Cardiac muscle cell (in vitro differentiated cells and primary cell): Measurements from ENCODE around the gene MSH3. TPM values are rescaled to one million over a fixed set of nuclear protein-coding genes. Genes with fewer than 3 reads are reported as not detected.
"Not testable (repeated sequence)": the region's sequence is repeated elsewhere in the genome, so short reads cannot be mapped to it uniquely, and the experiment has no call there.

Source experiments
- DNase-seq, 2 donors: peaks; one replicate each; pipeline versions ENCODE4 v3.0.0 to v3.0.0-alpha.2; 2010 to 2017; ENCODE audit warnings: low read depth in 1 of 2, low spot score in 1 of 2
- H3K27ac ChIP-seq: fragments of 200-600 bp; sonication (generic); 2 replicates; pipeline ENCODE4 v1.5.1; 2016
- H3K27me3 ChIP-seq: fragments of 200-600 bp; sonication (generic); 2 replicates; pipeline ENCODE4 v1.6.0; 2016; ENCODE audit warnings: control low read depth
- H3K36me3 ChIP-seq: fragments of 200-600 bp; sonication (generic); 2 replicates; pipeline ENCODE4 v1.5.1; 2016; ENCODE audit warnings: control low read depth
- H3K4me1 ChIP-seq: fragments of 200-600 bp; sonication (generic); 2 replicates; pipeline ENCODE4 v1.8.1; 2017; ENCODE audit warnings: low read depth, mild to moderate bottlenecking, mixed run types
- H3K4me3 ChIP-seq: fragments of 200-600 bp; sonication (generic); 2 replicates; pipeline ENCODE4 v1.5.1; 2016; ENCODE audit warnings: mild to moderate bottlenecking
- H3K9me3 ChIP-seq: fragments of 200-600 bp; sonication (generic); 2 replicates; pipeline ENCODE4 v1.5.1; 2017; ENCODE audit warnings: low read depth, mild to moderate bottlenecking, control low read depth
- CTCF ChIP-seq: IDR thresholded peaks from 2 replicates; pipeline ENCODE4 v1.5.1; 2012; ENCODE audit warnings: low read depth, mild to moderate bottlenecking, low read length
- polyA plus RNA-seq: library from polyadenylated mRNA; unstranded; fragments of >200 nt; fragmentation: Nextera tagmentation; extraction: Ambion mirVana; gene quantifications from 2 replicates; pipeline ENCODE4 v1.2.1, GENCODE V29; 2016
- total RNA-seq: library from RNA; depleted of rRNA; stranded (reverse); fragments of >200 nt; gene quantifications from 2 replicates; pipeline ENCODE4 v1.2.3, GENCODE V29; 2016

Gene MSH3
- total and polyA plus RNA-seq, 2 experiments from 2014 or later, result 11.3 to 11.4 TPM

GRCh38 chr5:80810425-80810824 lies 156.0 kb downstream of the MSH3 start:
- no peak for DNase-seq
- Histone ChIP-seq H3K36me3 (peaks cover 7% of the 10 kb centered on the region), H3K4me1 (no peaks in the 10 kb centered on the region), H3K4me3 (no peak overlapping the region), H3K27ac (no peak overlapping the region), H3K9me3 (no peaks in the 10 kb centered on the region), H3K27me3 (no peaks in the 10 kb centered on the region)
- no peak for TF ChIP-seq CTCF

- no peak overlapping the region for H3K4me3 ChIP-seq
- H3K9me3 ChIP-seq, result no peaks in the 10 kb centered on the region
- H3K27ac ChIP-seq, result no peak overlapping the region
- no peaks in the 10 kb centered on the region for H3K27me3 ChIP-seq
- no peaks in the 10 kb centered on the region for H3K4me1 ChIP-seq
- TF ChIP-seq CTCF, result no peak
- peaks cover 7% of the 10 kb centered on the region for H3K36me3 ChIP-seq
- DNase-seq, result no peak
Measured at GRCh38 chr5:80816590-80816989, 162.1 kb downstream of the MSH3 start.

GRCh38 chr5:80820685-80821084 lies 166.2 kb downstream of the MSH3 start:
- DNase-seq, result no peak
- Histone ChIP-seq H3K36me3 (no peaks in the 10 kb centered on the region), H3K27ac (no peak overlapping the region), H3K27me3 (no peaks in the 10 kb centered on the region), H3K4me3 (no peak overlapping the region), H3K9me3 (no peaks in the 10 kb centered on the region), H3K4me1 (no peaks in the 10 kb centered on the region)
- TF ChIP-seq CTCF, result no peak

- Histone ChIP-seq H3K4me3 (no peak overlapping the region), H3K9me3 (no peaks in the 10 kb centered on the region), H3K4me1 (no peaks in the 10 kb centered on the region), H3K27ac (no peak overlapping the region), H3K36me3 (no peaks in the 10 kb centered on the region), H3K27me3 (no peaks in the 10 kb centered on the region)
- no peak for TF ChIP-seq CTCF
- no peak for DNase-seq
Measured at GRCh38 chr5:80822640-80823039, 168.2 kb downstream of the MSH3 start.

- not testable (repeated sequence) for DNase-seq, H3K9me3 ChIP-seq, H3K4me1 ChIP-seq, H3K27me3 ChIP-seq, H3K36me3 ChIP-seq, H3K4me3 ChIP-seq, H3K27ac ChIP-seq
Measured at GRCh38 chr5:80824159-80824558, 169.7 kb downstream of the MSH3 start.

GRCh38 chr5:80825786-80826460 lies 171.5 kb downstream of the MSH3 start:
- Histone ChIP-seq H3K27me3 (no peaks in the 10 kb centered on the region), H3K27ac (no peak overlapping the region), H3K4me1 (no peaks in the 10 kb centered on the region), H3K36me3 (no peaks in the 10 kb centered on the region), H3K9me3 (no peaks in the 10 kb centered on the region), H3K4me3 (no peak overlapping the region)
- TF ChIP-seq CTCF, result no peak
- DNase-seq, result peak in 1 of 2 donors; percentile 36
